Pulmonary artery endothelial cell (primary cell): ENCODE data around the gene GFAP. TPM values are rescaled to one million over a fixed set of nuclear protein-coding genes. Genes with fewer than 3 reads are reported as not detected.
A peak's percentile ranks its signal among the peaks of the same experiment; 100 is the strongest.

ENCODE experiments used
- DNase-seq: peaks from one replicate; pipeline ENCODE4 v3.0.0-alpha.2; 2011; ENCODE audit warnings: low read depth, low spot score
- total RNA-seq: library from RNA; depleted of rRNA; stranded (reverse); fragments of >200 nt; gene quantifications from 2 replicates; pipeline ENCODE4 v1.2.3, GENCODE V29; 2014

The GFAP gene
- total RNA-seq, 1 donor from 2014 or later: 0.53 TPM

- DNase-seq: no peak
Measured at GRCh38 chr17:44915862-44916780, 821 bp upstream of the GFAP start.

DNA sequence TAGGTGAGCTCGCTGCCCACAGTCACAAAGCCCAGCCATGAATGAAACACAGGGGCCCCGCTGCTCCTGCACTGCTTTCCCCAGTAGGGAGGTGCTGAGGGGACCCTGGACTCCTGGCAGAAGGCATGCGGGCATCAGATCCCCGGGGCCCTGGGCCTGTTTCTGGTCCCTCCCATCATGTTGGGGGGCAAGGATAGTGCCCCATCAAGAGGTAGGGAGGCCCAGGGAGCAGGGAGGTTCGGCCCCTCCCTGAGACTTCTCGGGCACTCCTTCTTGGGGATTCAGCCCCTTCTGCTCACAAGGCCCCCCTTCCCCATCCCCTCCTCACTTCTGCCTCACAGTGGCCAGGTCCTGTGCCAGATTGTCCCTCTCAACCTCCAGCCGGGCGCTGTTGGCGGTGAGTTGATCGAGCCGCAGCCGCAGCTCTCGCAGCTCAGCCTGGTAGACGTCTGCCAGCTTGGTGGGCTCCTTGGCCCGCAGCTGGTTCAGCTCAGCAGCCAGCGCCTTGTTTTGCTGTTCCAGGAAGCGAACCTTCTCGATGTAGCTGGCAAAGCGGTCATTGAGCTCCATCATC, 515 bp downstream of the GFAP start:
- no peak for DNase-seq

- no peak for DNase-seq
Measured at GRCh38 chr17:44914148-44914547, 1.2 kb downstream of the GFAP start.

GRCh38 chr17:44913676-44914075, 1.6 kb downstream of the GFAP start:
- DNase-seq: no peak

- no peak for DNase-seq
Measured at GRCh38 chr17:44912763-44913544, 2.3 kb downstream of the GFAP start.

DNA sequence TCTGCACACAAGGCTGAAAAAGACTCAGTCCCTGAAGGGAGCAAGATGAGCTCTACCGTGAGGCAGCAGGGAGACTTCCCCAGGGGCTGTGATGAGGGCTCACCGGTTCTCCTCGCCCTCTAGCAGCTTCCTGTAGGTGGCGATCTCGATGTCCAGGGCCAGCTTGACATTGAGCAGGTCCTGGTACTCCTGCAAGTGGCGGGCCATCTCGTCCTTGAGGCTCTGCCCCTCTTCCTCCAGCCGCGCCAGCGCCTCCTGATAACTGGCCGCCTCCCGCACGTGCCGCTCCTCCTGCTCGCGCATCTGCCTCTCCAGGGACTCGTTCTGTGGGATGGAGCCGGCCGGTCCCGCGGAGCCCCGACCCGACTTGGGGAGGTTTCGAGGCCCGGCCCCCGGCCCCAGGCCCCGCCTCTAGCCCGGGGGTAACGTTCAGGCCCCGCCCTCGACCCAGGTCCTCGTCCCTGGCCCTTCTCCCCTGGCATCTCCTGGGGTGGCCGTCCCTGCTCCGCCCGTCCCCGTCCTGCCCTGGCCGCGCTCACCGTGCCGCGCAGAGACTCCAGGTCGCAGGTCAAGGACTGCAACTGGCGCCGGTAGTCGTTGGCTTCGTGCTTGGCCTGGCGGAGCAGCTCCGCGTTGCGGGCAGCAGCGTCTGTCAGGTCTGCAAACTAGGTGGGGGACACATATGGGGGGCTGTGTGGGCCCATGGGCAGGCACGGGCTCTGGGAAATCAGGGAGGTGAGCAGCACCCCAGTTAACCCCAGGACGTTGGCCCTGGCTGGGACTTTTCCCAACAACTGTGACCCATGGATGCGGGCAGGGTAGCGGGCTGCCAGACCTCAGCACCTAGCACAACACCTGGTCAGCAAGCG, 3.9 kb downstream of the GFAP start:
- DNase-seq: no peak

GRCh38 chr17:44910231-44911106, 4.8 kb downstream of the GFAP start:
- DNase-seq: no peak

- no peak for DNase-seq
Measured at GRCh38 chr17:44909681-44910144, 5.6 kb downstream of the GFAP start.

GRCh38 chr17:44908761-44909326, 6.5 kb downstream of the GFAP start:
- DNase-seq: no peak

DNA sequence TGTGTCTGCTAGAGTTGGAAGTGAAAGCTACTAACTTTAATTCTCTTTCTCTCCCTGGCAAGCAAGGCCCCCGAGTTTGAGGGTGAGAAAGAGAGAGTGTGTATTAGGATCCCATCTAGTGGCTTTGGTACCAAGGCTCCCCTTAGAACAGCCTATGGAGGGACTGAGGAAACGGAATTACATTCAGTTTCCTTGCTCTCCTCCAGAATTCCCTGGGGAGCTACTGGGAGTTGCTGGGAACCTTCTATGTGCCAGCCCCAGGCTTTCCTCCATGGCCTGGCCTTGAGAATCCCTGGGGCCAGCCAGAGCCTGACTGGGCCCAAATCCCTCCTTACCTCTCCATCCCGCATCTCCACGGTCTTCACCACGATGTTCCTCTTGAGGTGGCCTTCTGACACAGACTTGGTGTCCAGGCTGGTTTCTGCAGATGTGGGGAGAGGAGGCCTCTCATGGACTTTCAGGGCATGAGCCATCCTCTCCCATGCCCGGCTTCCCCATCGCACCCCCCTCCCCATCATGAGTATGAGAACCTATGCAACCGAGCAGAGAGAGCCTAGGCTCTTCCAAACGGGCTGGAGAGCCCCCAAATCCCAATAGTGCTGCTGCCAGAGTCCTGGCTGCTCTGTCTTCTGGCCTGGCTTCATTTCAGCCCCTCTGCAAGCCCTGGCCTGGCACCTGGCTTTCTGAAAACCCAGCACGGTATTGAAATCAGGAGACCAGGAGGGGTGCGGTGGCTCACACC, 7.4 kb downstream of the GFAP start:
- DNase-seq: no peak

- DNase-seq: no peak
Measured at GRCh38 chr17:44906763-44907728, 8.3 kb downstream of the GFAP start.

GRCh38 chr17:44906010-44906646, 9.2 kb downstream of the GFAP start:
- peak; percentile 63 for DNase-seq

- no peak for DNase-seq
Measured at GRCh38 chr17:44905006-44906000, 10.0 kb downstream of the GFAP start.

DNA sequence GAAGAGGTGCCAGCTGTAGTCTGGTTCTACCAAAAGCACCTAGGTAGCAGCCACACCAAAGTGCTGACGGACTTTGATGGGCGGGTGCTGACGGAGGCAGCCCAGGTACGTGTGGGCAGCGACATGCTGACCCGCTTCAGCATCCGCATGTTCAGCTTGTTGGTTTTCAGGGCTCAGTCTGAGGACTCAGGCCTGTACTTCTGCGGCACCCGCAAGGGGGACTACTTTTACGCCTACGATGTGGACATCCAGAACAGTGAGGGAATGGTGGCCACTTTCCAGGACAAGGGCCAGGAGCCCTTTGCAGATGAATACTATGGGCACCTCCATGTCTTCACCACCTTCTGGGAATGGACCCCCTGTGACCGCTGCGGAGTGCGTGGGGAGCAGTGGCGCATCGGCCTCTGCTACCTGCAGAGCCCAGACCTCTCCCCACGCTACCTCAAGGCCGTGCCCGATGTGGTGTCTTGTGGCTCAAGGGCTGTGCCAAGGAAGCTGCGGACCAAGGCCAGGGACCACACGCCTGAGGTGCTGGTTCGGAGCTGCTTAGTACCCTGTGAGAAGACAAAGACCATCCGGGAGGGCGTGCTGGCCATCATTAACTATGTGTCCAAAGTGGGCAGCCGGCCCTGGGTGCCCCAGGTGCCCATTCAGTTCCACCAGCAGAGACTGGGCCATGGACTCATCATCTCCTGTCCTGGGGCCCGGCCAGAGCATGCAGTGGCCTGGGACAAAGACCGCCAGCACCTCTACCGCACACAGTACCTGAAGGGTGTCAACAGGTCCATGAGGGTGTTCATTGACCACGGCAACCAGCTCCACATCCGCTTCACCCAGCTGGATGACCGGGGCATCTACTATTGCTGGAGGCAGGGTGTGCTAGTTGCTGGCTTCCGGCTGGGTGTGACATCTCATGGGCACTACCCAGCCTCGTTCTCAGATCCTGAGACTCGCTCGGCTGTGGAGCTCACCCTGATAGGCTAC, 11.0 kb downstream of the GFAP start:
- DNase-seq: no peak
